ENCODE results near the gene BOD1L1.
A peak's percentile ranks its signal among the peaks of the same experiment; 100 is the strongest.
"Not testable (repeated sequence)": the region's sequence is repeated elsewhere in the genome, so short reads cannot be mapped to it uniquely, and the experiment has no call there.

Gene BOD1L1

DNA sequence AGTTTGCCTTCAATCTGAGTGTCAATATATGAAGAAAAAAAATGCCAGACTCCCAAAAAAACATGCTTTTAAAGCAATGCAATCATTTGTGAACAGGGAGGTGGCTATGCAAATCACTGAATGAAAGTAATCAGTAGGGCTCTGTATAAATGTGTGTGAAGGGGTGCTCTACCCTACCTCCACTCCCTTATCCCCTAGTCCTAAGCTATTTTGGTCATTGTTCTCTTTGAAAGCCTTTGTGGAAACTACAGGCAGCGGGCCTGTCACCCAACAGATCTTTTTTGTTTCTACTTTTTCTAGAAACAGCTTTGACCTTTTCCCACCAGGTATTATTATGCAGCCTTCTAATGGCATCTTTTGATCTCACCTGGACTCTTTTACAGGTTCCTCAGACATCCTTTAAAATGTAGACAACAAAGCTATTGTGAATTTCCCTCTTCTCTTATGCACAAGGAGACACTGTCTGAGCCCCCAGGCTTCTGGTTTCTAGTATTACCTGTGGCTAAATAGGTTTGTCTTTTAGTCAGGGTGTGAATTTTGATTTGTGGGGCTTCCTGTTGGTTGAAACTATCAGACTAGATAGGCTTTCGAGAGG, 9.2 kb downstream of the BOD1L1 start:
- no peak for DNase-seq

DNA sequence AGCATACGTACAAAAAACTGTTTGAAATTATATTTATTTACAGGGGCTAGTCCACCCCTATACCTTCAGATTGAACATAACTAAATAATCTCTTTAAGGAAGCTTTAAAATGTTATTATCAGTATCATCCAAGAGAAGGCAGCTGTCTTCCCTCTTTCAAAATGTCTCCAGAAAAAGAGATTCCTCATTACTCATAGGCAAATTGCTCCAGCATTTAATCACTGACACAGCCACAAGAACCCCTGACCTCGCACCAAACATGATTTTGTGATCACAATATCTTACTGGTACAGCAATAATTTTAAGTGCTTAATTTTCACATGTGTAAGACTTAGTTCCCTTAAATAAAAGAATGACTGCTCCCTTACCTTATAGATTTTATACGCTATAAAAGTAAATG, 9.7 kb downstream of the BOD1L1 start:
- DNase-seq = no peak

GRCh38 chr4:13616597-13616996, 10.9 kb downstream of the BOD1L1 start:
- DNase-seq = no peak

GRCh38 chr4:13615161-13615560, 12.4 kb downstream of the BOD1L1 start:
- DNase-seq = peak in 1 of 5 experiments; percentile 20

- DNase-seq = no peak
These were observed 15.0 kb downstream of the BOD1L1 start for GRCh38 chr4:13612569-13612968.

GRCh38 chr4:13611283-13611842, 16.2 kb downstream of the BOD1L1 start:
- no peak for DNase-seq

DNA sequence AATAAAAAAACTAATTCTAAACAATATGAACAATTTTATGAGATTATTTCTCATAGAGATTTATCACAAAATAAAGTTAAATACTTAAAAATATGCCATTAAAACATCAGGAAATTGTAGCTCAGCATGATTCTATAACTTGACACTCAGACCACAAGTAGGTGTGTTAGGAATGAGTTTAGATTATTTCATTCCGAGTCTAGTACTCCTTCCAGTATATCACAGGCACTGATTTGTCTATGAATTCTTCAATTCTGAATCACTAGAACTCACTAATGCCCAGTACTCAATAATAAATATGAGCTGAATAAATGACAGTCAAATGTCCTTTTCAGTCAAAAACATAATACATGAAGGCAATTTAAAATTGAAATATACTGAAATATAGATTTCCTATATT, 22.2 kb downstream of the BOD1L1 start:
- no peak for DNase-seq

- no peak for DNase-seq
These were observed 25.7 kb downstream of the BOD1L1 start for GRCh38 chr4:13601848-13602247.

DNA sequence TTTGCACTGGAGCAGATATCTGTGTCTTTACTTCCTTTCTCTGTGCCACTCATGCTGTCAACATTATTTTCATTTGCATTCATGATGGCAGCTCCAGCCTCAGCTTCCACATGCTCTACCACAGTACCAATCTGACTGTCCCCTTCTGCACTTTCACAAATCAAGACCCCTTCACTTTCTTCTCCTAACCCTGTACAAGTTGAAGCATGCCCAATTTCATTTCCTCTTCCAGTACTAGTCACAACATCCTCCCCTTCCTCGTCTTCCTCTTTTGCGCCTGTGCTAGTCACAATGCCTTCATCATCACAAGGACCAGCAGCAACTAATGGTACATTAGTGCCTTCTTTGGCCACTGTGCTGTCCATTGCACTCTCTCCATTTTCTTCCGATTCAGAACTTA, 26.5 kb downstream of the BOD1L1 start:
- no peak for DNase-seq

DNA sequence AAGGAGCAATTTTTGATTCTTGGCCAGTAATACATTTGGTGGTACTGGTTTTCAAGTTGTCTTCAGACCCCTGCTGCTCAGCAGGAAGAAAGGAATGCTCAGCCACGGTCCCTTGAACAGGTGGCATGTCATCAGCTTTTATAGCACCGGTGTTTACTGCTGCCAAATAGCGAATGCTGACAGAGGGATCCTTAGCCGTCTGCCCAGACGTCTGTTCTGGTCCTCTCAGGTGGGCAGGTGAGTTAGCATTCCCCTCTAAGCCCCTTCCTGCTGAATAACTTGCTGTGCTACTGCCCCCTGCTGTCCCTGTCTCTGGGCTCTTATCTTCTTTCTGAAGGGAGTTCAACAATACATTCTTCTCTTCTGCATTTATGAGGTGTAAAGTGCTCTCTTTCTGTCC, 28.4 kb downstream of the BOD1L1 start:
- DNase-seq = no peak

DNA sequence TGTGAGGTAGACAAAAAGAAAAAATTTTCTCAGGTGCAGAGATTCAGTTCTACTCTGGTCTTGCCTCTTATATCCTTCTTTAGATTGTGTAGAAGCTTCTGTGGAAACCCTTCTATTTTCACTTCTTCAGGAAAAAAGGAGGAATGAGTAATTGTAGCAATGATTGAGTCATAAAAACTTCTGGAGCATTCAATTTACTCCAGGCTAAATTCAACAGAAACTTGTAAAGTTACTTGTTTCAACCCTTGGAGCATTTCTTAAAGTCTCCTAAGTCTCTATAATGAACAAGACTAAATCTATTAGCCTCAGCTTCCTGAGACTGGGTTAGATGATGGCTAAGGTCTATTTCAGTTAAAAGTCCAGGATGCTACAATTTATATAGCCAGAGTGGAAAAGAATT, 29.9 kb downstream of the BOD1L1 start:
- no peak for DNase-seq

GRCh38 chr4:13597141-13597540, 30.4 kb downstream of the BOD1L1 start:
- DNase-seq = no peak

GRCh38 chr4:13592220-13592619, 35.3 kb downstream of the BOD1L1 start:
- no peak for DNase-seq

DNA sequence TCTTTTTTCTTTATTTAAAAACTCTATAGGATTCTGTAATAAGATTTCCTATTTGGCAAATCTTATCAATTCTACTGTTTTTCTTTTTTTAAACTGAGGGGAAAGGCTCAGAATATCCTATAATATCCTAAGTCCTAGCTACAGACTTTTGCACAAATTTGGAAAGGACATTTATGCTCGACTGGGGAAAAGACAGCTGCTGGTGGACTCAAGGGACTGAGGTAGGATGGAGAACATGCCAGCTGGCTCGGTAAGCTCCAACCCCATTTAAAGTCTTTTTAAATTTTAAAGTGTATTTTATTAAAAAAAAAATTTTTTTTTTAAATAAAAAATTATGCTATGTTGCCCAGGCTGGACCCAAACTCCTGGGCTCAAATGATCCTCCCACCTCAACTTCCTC, 36.8 kb downstream of the BOD1L1 start:
- DNase-seq = no peak

DNA sequence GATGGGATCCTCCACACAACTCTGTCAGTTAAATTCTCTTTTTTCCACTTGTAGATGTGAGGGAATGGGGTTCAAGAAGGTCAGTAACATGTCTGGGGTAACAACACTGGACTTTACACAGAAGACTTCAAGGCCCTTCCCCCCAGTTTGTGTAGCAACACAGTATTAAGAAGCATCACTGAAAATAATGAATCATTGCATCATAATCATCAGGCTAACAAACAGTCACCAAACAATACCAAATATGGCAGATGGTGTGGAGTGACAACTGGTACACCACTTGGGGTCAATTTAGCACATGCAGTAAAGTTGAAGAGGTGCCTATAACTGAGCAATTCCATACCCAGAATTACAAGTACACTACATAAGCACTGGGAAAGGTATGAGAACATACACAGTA, 38.6 kb downstream of the BOD1L1 start:
- DNase-seq = no peak

DNA sequence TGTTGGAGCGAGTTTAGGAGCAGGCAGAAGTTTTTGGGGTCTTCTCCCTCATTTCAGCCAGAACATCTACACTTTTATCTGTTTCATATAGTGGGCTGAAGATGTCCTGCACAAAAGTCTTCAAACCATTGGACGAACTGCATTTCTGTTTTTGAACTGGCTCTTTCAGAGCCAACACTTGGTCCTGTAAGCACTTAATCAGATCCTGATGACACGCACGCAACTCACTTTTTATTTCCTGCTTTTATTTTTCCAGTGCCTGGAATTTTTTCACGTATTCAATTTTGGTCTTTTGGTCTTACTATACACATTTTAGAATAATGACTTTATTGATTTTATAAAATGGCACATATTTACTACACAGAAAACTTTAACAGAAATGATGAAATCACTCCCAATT, 43.0 kb downstream of the BOD1L1 start:
- no peak for DNase-seq

- DNase-seq = no peak
These were observed 47.5 kb downstream of the BOD1L1 start for GRCh38 chr4:13580036-13580435.

DNA sequence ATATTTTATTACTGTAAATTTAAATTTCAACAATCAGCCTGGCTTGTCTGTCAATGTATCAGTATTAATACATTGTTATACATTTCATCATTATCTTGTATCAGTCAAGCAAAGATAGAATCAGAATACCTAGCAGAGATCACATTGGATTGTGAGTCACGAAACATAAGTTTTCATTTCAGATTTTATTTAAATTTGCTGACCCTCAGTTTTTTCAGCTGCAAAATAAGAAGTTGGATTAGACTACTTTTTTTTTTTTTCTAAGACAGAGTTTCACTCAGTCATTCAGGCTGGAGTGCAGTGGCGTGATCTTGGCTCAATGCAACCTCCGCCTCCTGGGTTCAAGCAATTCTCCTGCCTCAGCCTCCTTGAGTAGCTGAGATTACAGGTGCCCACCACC, 49.9 kb downstream of the BOD1L1 start:
- no peak for DNase-seq

- DNase-seq = no peak
These were observed 56.6 kb downstream of the BOD1L1 start for GRCh38 chr4:13570916-13571315.

- DNase-seq = no peak
These were observed 60.4 kb downstream of the BOD1L1 start for GRCh38 chr4:13567125-13567524.

- no peak for DNase-seq
These were observed 64.6 kb downstream of the BOD1L1 start for GRCh38 chr4:13562876-13563275.

- DNase-seq = no peak
These were observed 65.9 kb downstream of the BOD1L1 start for GRCh38 chr4:13561673-13562072.

DNA sequence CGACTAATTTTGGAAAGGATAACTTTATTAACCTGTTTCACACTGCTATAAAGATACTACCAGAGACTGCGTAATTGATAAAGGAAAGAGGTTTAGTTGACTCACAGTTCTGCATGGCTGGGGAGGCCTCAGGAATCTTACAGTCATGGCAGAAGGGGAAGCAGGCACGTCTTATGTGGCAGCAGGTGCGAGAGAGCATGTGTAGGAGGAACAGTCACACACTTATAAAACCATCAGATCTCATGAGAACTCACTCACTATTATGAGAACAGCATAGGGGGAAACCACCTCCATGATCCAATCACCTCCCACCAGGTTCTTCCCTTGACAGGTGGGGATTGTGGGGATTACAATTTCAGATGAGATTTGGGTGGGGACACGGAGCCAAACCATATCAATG, 67.4 kb downstream of the BOD1L1 start:
- not testable (repeated sequence) for DNase-seq

DNA sequence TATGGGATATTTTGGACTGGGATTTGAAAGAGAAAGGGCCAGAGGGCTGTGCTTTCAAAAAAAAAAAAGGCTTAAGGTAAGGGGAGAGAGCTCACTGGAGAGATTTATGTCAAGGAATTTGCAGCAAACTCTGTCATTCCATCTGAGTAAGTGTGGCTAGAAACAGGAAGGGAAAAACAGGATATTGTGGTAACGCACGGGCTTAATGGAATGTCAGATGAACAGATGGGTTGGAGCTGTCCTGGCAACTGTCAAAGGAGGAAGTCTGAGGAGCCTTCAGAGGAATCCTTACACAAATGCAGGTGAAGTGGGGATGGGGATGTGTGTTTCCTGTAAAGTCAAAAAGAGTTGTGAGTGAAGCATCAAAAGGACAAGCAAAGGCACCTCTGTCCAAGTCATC, 68.1 kb downstream of the BOD1L1 start:
- DNase-seq = no peak

- DNase-seq = no peak
These were observed 68.6 kb downstream of the BOD1L1 start for GRCh38 chr4:13558881-13559280.
